ENCODE measurements around the gene CXCL17.
"Not testable (repeated sequence)": the region's sequence is repeated elsewhere in the genome, so short reads cannot be mapped to it uniquely, and the experiment has no call there.

The CXCL17 gene, protein sequence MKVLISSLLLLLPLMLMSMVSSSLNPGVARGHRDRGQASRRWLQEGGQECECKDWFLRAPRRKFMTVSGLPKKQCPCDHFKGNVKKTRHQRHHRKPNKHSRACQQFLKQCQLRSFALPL

DNA sequence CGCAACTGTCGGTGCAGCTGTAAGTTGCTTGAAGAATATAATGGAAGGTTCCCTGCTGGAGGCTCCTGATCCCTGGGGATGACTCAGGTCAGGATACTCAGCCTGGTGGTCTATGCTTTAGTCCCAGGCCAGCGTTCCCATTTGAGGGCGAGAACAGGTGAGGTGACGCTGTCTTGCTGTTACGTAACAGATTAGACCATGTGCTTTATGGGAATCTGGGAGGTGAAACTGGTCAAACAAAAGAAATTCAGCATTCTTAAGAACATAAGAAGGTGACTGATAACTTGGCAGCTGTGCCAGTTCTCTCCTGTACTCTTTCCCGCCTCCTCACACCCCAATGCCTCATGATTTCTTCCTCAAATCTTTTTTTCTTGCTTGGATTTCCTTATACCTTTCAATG lies at the start of gene CXCL17:
Gene CXCL17, minus strand, starts transcription at position 114 of the 400 bp plus-strand sequence. CDS start 114 bp downstream, outside the sequence.
- no peak for DNase-seq (ENCODE audit: low spot score)

DNA sequence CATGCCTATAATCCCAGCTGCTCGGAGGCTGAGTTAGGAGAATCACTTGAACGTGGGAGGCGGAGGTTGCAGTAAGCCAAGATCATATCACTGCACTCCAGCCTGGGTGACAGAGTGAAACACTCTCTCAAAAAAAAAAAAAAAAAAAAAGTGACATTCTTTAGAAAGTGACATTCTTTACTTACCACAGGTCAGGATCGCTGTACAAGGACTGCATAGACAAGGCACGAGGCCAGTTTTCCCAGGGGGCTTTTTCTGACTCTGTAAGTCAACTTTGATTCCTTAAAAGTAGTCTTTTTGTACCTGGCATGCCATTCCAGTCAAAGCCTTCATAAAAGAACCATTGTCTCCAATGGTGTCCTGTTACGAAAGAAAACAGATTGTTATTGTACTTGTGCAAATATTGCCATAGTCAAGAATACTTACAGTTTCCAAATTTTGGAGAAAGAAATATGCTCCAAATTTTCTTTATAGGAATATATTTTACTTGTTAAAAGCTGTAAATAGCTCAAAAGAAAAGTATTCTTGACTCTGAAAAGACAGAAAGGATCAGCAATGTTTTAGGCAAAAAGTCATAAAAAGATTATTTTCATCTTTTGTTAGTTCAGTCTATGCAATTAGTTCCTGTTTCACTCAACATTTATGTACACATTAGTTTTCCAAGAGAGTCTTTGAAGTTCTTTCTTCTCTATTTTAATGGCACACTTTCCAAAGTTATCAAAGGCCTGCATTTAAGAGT lies 46.2 kb upstream of the CXCL17 start:
- peak; percentile 32 for DNase-seq (ENCODE audit: low spot score)

DNA sequence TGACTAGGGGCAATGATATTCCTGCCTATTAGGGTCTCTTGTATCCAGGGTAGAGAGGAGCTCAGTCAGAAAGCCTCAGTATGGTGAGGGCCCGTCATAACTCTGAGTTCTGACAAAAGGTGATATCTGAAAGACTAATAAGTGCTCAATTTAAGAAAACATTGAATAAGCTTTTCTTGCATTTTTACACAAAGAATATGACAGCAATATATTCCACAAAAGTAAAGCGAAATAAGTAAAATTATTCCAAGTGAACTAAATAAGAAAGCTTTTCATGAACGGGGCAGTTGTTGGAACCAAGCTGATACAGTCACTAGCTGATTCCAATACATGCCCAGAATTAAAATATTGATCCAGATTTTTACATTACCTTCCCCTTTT lies 45.0 kb upstream of the CXCL17 start:
- no peak for DNase-seq (ENCODE audit: low spot score)

DNA sequence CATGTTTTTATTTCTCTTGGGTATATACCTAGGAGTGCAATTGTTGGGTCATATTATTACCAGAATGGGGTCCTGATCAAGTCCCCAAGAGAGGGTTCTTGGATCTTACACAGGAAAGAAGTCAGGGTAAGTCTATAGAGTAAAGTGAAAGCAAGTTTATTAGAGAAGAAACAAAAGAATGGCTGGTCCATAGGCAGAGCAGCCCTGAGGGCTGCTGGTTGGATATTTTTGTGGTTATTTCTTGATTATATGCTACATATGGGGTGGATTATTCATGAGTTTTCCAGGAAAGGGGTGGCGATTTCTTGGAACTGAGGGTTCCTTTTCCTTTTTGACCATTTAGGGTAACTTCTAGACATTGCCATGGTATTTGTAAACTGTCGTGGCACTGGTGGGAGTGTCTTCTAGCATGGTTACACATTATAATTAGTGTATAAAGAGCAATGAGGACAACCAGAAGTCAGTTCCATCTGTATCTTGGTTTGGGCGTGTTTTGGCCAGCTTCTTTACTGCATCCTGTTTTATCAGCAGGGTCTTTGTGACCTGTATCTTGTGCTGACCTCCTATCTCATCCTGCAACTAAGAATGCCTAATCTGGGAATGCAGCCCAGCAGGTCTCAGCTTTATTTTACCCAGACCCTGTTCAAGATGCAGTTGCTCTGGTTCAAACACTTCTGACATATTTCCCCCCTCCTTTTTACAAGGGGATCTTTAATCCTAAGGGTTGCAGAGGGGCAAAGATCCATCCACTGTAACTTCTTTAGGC lies 44.5 kb upstream of the CXCL17 start:
- DNase-seq (ENCODE audit: low spot score): no peak

DNA sequence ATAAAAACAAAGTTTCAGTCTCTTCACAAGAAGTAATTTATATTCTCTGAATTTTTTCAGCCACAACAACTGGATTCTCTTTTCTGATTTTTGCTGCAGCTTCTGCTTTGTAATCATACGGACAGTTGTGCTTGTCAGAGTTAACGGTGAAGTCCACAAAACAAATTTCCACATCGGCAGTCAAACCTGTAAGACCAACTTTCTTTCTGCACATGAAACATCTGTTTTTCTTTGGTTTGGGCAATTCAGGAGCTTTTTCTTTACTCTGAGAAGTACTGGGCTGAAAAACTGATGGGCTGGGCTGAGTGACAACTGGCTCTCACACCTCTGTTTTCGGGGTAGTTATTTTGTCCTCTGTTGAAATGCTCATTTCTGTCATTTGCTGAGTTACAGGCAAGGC lies 42.3 kb upstream of the CXCL17 start:
- DNase-seq (ENCODE audit: low spot score): not testable (repeated sequence)

DNA sequence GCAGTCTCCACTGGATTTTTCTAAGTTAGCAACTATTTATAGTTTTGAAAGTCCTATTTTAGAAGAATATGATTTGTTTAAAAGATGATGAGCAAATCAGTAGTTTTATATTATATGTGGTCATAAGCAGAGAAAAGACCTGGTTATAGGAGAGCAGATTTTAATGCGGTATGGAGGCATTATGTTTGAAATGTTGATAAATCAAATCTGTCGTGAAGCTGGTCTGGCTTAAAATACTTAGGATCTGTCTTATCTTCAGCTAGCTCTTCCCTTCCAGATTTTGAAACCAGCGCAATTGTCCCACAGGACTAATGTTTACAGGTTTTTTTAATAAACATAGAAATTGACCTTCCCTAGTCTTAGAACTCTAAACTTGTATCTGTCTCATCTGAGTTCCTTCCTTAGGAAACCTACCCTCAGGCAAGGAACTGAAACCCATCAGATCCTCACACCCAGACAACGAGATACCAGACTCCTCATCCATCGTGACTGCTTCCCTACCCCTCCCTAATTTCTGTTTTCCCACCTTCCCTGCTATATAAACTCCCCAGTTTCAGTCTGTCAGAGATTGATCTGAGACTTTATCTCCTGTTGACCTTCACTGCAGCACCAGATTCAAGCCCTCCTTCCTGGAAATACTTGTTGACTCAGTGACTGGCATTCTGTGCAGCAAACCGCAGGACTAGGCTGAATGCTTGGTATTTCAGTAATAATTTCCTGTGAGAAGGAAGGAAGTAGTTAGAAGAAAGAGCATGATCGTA lies 37.8 kb upstream of the CXCL17 start:
- DNase-seq (ENCODE audit: low spot score): peak; percentile 35

DNA sequence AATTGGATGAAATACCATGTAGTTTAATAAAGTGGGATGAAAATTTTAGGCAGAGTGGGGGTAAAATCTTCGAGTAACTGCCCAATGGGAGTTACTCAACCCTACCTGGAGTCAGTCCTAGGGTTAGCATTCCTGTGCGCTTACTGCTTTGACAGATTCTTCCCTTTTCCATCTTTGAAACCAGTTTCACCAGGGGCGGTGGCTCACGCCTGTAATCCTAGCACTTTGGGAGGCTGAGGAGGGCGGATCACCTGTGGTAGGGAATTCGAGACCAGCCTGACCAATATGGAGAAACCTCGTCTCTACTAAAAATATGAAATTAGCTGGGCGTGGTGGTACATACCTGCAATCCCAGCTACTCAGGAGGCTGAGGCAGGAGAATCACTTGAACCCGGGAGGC lies 37.0 kb upstream of the CXCL17 start:
- no peak for DNase-seq (ENCODE audit: low spot score)

DNA sequence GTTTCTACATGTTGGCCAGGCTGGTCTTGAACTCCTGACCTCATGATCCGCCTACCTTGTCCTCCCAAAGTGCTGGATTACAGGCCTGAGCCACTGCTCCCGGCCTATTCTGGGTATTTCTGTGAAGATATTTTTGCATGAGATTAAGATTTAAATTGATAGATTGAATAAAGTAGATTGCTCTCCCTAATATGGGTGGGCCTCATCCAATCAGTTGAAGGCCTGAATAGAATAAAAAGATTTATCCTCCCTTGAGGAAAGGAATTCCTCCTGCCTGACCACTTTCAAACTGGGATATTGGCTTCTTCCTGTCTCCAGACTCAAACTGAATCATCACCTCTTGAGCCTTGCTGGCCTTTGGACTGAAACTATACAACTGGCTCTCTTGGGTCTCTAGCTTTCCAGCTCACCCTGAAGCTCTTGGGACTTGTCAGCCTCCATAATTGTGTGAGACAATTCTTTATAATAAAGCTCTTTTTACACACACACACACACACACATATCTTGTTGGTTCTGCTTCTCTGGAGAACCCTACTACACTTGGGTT lies 36.1 kb upstream of the CXCL17 start:
- DNase-seq (ENCODE audit: low spot score): no peak

DNA sequence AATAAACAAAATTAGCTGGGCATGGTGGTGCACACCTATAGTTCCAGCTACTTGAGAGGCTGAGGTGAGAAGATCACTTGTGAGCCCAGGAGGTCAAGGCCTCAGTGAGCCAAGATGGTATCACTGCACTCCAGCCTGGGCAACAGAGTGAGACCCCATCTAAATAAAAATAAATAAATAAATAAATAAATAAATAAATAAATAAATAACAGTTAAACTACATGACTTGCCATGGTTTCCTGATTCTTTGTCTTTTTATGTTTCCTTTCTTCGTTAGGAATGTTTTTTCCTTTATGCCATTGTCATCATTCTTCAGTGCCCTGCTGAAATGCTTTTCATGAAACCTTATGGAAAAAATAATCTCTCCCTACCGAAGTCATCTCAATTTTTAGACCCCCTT lies 35.2 kb upstream of the CXCL17 start:
- no peak for DNase-seq (ENCODE audit: low spot score)

DNA sequence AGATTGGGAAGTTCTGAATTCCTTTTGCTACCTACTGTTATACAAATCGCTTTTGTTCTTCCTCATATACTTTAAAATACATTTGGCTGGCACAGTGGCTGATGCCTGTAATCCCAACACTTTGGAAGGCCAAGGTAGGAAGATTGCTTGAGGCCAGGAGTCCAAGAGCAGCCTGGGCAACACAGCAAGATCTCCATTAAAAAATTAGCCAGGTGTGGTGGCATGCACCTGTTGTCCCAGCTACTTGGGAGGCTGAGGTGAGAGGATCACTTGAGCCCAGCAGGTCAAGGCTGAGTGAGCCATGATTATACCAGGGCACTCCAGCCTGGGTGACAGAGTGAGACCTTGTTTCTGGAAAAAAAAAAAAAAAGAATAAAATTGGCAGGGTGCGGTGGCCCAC lies 34.4 kb upstream of the CXCL17 start:
- DNase-seq (ENCODE audit: low spot score): no peak

DNA sequence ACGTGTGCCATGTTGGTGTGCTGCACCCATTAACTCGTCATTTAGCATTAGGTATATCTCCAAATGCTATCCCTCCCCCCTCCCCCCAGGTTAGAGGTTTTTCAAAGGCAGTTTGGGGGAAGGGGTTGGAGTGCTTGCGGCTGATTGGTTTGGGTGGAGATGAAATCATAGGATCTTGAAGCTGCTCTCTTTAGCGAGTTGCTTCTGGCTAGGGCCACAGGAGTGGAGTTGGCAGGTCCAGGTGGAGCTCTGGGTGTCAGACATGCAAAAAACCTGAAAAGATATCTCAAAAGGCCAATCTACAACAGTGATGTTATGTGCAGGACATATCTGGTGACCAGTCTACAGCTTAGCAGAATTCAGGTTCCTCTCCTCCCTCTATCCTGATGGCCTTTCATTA lies 32.6 kb upstream of the CXCL17 start:
- no peak for DNase-seq (ENCODE audit: low spot score)

DNA sequence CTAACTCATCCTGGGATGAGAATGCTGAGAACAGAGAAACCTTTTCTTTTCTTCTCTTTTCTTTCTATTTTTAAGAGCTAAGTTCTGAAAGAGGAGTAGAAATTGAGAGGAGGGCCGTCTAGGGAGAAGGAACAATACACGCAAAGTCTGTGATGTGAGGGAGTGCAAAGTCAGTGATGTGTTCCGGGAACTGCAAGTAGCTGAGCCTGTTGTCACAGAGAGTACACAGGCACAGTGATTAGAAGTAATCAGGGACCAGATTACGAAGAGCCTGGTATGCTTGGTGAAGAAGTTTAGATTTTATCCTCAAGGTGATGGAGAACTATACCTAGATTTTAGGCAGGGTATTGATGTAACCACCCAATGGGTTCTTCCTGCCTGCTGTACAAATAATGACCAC lies 32.0 kb upstream of the CXCL17 start:
- DNase-seq (ENCODE audit: low spot score): no peak

DNA sequence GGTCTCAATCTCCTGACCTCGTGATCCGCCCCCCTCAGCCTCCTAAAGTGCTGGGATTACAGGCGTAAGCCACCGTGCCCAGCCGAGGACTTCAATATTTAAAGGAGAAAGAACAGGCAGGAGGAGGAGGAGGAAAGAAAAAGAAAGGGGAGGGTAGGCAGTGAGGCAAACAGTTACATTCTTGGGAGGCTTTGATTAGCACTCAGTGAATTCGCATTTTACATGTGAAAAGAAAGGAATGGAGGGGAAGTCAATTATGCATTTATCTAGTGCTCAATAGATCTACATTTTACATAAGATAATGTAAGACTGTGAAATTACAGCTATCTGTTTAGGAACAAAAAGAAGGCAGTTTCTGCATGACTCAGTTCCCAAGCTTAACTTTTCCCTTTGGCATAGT lies 30.9 kb upstream of the CXCL17 start:
- no peak for DNase-seq (ENCODE audit: low spot score)

DNA sequence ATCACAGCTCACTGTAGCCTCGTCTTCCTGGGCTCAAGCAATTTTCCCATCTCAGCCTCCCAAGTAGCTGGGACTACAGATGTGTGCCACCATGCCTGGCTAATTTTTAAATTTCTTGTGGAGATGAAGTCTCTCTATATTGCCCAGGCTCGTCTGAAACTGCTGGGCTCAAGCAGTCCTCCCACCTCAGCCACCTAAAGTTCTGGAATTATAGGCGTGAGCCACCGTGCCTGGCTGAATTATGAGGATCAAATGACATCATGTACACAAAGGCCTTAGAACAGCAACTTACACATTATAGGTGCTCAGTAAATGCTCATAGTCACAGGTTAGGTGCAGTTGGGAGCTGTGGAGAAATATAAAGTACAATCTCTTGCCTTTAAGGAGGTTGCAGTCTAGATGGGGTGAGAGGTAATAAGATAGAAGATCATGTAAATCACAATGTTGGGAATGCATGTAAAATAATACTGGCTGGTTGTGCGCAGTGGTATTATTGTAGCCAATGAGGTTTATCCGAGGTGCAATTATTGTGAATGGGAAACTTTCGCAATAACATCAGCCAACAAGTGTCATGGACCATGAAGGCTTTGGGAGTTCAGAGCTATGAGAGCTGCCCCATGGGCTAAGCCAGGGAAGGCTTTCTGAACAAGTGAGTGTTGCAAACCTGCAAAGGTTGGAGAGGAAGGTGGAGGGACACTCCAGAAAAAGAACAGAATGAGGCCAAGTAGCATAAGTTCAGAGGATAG lies 29.8 kb upstream of the CXCL17 start:
- DNase-seq (ENCODE audit: low spot score): no peak

DNA sequence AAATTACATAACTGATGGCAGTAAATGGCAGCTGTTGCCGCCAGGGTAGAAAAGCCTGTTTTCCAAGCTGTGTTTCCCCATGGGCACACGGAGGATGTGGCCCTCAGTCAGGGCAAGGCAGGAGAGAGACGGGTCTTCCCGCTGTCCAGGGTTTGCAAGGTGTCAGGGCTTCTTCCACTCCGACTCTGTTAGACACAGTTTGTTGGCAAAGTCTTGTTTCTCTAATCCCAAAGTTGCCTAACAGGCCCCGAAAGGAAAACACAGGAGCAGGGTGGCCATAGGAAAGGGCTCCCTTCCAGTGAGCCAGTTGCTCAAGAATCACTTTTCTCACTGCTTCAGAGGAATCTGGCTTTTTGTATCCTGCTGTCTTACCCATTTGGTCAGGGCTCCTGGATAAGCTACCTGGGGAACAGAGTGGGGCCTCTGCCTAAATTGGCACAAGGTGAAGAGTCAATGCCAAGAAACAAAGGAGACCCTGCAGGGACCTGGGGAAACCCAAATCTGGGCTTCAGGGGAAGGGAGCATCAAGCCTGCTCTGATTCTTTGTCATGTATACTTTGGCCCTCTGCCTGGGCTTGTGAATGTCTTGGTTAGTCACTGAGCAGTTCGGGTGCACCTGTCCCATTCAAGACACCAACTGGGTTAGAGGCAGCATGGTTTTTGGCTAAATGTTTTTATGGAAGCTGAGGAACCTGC lies 29.0 kb upstream of the CXCL17 start:
- DNase-seq (ENCODE audit: low spot score): no peak

DNA sequence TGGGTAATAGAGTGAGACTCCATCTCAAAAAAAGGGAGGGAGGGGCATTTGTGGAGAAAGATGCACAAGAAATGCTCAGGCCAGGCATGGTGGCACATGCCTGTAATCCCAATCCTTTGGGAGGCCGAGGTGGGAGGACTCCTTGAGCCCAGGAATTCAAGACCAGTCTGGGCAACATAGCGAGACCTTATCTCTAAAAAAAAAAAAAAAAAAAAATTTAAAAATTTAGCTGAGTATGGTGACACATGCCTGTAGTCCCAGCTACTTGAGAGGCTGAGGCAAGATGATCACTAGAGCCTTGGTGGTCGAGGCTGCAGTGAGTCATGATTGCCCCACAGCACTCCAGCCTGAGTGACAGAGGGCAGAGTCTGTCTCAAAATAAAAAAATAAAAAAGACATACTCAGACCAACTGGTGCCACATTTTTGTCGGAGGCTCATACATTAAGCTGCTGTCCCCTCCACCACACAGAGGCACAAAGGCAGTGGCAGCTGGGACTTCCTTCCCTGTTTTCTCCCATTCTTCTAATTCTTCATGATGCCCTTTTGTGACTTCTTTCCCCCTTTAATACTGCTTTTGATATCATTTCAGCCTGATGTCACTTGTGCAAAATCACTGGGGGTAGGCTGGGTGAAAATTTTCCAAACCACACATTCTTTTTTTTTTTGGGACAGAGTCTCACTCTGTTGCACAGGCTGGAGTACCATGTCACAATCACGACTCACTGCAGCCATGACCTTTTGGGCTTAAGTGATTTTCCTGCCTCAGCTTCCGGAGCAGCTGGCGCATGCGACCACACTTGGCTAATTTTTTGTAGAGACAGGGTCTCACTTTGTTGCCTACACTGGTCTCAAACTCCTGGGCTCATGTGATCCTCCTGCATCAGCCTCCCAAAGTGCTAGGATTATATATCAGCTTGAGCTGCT lies 26.8 kb upstream of the CXCL17 start:
- no peak for DNase-seq (ENCODE audit: low spot score)

DNA sequence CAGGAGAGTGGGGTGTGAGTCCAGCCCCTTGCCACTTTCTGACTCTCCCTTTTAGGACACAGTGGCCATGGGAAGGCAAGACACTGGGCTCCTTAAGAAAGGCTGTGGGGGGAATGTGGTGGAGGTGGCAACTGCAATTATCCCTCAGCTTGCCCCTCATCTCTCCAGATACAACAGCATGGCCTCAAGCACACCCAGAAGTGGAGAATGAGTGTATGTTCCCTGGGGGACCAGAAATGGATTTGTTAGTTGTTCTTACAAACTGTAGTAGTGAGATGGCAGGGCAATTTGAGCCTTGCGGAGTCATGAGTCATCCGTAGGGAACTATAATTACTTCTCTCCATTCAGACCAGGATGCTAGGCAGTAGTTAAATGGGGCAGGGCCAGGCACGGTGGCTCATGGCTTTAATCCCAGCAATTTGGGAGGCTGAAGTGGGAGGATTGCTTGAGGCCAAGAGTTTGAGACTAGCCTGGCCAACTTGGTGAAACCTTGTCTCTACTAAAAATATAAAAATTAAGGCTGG lies 25.6 kb upstream of the CXCL17 start:
- no peak for DNase-seq (ENCODE audit: low spot score)

DNA sequence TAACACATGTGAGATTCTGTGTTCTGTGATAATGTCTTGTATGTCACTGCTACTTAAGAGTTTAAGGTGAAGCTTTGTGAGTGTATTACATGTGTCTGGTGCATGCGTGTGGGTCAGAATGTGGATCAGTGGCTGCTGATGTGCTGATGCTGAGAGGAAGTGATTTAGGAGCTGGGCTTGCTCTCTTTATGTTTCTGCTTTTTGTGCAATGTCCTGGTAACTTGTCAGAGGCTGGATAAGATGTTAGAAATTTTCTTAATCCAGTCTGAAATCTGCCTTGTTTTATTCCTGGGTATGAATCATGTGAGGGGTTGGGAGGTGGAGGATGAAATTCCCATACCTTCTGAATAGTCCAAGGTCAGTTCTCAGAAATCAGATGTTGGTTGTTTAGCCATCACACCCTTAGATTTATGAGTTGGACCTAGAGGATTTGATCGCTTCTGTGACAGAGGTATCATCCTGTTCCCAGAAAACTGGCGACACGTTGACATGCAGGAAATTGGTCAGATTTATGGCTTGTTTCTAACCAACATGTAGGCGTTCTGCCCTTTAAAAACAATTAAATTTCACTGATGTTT lies 24.5 kb upstream of the CXCL17 start:
- DNase-seq (ENCODE audit: low spot score): no peak

DNA sequence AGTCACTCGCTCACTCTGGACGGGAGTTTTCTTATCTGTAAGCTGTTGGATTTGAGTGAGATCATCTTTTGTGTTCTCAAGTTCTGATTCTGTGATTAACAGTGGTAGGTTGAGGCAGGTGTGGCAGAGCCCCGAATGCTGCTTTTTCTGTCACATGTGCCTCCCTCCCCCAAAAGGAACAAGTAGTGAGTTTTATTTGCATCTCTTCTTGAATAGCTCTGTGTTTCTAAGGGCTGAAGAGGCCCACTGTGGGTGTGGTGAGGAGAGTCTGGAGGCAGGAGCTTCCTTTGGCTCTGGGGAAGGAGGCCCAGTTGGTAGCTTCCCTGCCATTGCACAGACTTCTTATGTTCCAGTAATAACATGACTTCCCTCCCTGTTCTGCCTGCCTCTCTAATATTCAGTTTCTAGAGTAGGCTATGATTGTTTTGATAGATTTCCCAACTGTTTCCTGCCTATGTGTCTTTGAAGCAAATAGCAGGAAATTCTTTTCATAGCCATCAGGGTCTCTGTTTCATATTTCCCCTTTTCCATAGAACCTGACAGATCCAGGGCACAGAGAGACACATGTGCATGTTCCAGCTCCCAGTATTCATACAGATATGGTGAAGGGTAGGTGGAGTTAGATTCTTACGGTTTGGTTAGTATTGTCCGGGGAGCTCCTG lies 23.9 kb upstream of the CXCL17 start:
- no peak for DNase-seq (ENCODE audit: low spot score)
